Ovary (tissue), 9 donors: ENCODE measurements around the gene DPF3. TPM values are rescaled to one million over a fixed set of nuclear protein-coding genes. Genes with fewer than 3 reads are reported as not detected.

Experiments
- DNase-seq, 5 donors: peaks; one replicate each; pipeline ENCODE4 v3.0.0-alpha.2; 2019 to 2020
- H3K27ac ChIP-seq, 2 donors: fragments of 200-600 bp; one replicate each; pipeline versions ENCODE4 v1.5.1 to v1.8.0; 2019 to 2022
- H3K27me3 ChIP-seq: fragments of 200-600 bp; one replicate; pipeline ENCODE4 v1.8.0; 2022
- H3K36me3 ChIP-seq: fragments of 200-600 bp; sonication (generic); one replicate; pipeline ENCODE4 v1.5.1; 2019
- H3K4me1 ChIP-seq: one replicate; pipeline ENCODE4 v1.8.1; 2013; ENCODE audit warnings: mild to moderate bottlenecking, moderate library complexity; ENCODE audit not compliant: insufficient read depth
- H3K4me3 ChIP-seq: fragments of 200-600 bp; sonication (generic); one replicate; pipeline ENCODE4 v1.5.1; 2017
- H3K9me3 ChIP-seq, 2 donors: fragments of 200-600 bp in 1 of 2; sonication (generic) in 1 of 2; one replicate each; pipeline versions ENCODE4 v1.5.1 to v1.8.1; 2013 to 2019; ENCODE audit warnings: mild to moderate bottlenecking in 1 of 2, moderate library complexity in 1 of 2
- EP300 ChIP-seq: sonication (generic); formaldehyde crosslinking; IDR thresholded peaks from one replicate; pipeline ENCODE4 v1.6.1; 2017; ENCODE audit warnings: antibody characterized with exemption
- POLR2A ChIP-seq: fragments of 450-650 bp; IDR thresholded peaks from one replicate; pipeline ENCODE4 v1.6.1; 2017; ENCODE audit warnings: antibody characterized with exemption, mild to moderate bottlenecking, moderate library complexity
- WGBS, 3 donors: extraction: QIAGEN DNeasy Blood & Tissue Kit in 1 of 3; methylation state at CpG; one replicate each; pipeline versions ENCODE4 v1.1.5 to v1.1.7; 2013 to 2017; 5-methylcytosine and 5-hydroxymethylcytosine counted together
- intact Hi-C, 4 donors: fragments of 100-400 bp; cut with DNase I; formaldehyde crosslinking; loops; one replicate each; pipeline versions ENCODE4 v1.11.0 to v1.15.1; 2022 to 2023
- polyA plus RNA-seq, 2 donors: library from polyadenylated mRNA; stranded (reverse); fragments of 200-250 nt in 1 of 2; fragments of 350-450 nt in 1 of 2; fragmentation: Illumina TruSeq in 1 of 2; extraction: RNeasy Lipid Tissue Mini Kit (QIAGEN cat#74804) in 1 of 2; gene quantifications; one replicate each; pipeline ENCODE4 v1.2.3, GENCODE V29; 2013 to 2014
- total RNA-seq, 7 donors: library from RNA; depleted of rRNA in 2 of 7; stranded (reverse); fragments of >200 nt in 2 of 7; fragmentation: NEBNext Ultra II Directional in 3 of 7; extraction: Animal tissue kit (Norgen Biotek cat#: 25700) in 3 of 7; gene quantifications; one replicate each; pipeline versions ENCODE4 v1.1.0 to v1.2.4, GENCODE V29; 2016 to 2023
- TF ChIP-seq, protein P1 (sequence below), 3 donors: fragments of 450-650 bp in 2 of 3; fragments of 200-600 bp in 1 of 3; IDR thresholded peaks; one replicate each; pipeline versions ENCODE4 v1.5.1 to v1.8.0; 2016 to 2022; ENCODE audit warnings: antibody characterized with exemption in 3 of 3, mild to moderate bottlenecking in 1 of 3
- donor health status: DM: no; HTN: no; CAD: no; lungs with moderate emphysema.
- donor health status: DM: no; HTN: no; CAD: no.
- donor health status: Bipolar disorder and iron deficiency.
- donor health status: DM: yes; HTN: yes; CAD: no.
- donor health status: DM: no; HTN: no; CAD: no.
- donor health status: DM: yes; HTN: yes; CAD: no.

DPF3 gene
- total and polyA plus RNA-seq, 9 donors: 6.3 to 34.4 (median 21.9) TPM

DNA sequence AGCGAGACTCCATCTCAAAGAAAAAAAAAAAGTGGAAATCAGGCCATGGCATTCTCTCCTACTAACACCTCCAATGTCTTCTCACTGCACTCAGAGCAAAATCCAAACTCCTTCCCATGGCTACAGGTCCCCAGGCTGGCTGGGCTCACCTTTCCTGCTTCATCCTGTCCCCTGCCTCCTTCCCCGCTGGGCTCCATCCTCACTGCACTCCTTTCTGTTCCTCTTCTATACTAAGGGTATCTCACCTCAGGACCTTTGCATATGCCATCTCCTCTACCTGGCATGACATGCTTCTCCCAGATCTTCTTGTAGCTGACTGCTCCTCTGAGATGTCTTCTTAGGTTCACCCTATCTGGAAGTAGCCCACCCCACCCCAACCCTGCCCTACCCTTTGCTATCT lies 111.1 kb downstream of the DPF3 start:
- H3K9me3 ChIP-seq: no peaks in the 10 kb centered on the region
- H3K4me3 ChIP-seq: no peak overlapping the region
- H3K4me1 ChIP-seq: peaks cover 5% of the 10 kb centered on the region
- TF ChIP-seq EP300: no peak
- WGBS, 3 donors: 93 to 98% (median 97%) methylated on average over 2 of the region's 2 CpGs
- peak in 1 of 5 donors; percentile 3 for DNase-seq
- no peak overlapping the region for H3K27ac ChIP-seq
- intact Hi-C loops: loop anchor here in 1 of 4 donors (10.0 kb wide), 1 partner anchor 112 kb away; the partner anchor contains the start of gene DPF3
- H3K27me3 ChIP-seq: no peaks in the 10 kb centered on the region
- H3K36me3 ChIP-seq: no peaks in the 10 kb centered on the region

DNA sequence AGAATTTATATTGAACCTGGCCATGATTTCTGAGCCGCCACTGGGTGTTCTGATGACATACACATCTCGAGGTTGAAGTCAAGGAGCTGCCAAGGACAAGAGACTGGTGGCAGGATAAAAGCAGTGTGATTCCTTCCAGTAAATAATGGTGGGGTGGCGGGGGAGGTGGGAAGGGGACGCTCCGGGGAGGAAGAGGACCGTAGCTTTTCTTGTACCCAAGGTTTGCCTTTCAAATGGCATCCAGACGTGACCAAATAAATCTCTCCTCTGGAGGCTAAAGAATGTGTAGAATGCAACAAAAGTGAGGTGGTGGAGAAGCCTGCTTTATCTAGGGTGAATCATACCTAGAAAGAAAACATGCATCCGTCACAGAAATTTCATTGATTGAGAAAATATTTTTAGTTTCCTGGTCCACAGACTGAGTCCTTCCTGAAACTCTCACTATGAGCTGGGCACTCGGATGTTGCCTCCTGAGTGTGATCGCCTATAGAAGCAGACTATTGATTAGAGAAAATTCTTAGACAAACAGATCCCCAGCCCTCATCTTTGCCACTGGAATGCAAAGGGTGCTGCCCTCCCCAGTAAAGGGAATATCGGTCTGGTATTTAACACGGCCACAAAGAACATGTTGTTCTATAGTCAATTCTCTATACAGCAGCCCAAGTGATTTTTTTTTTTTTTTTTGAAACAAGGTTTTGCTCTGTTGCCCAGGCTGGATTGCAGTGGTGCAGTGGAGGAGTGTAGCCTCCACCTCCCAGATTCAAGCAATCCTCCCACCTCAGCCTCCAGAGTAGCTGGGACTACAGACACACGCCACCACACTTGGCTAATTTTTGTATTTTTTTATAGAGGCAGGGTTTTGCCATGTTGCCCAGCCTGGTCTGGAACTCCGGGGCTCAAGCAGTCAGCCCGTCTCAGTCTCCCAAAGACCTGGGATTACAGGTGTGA lies 112.1 kb downstream of the DPF3 start:
- TF ChIP-seq, protein P1, sequence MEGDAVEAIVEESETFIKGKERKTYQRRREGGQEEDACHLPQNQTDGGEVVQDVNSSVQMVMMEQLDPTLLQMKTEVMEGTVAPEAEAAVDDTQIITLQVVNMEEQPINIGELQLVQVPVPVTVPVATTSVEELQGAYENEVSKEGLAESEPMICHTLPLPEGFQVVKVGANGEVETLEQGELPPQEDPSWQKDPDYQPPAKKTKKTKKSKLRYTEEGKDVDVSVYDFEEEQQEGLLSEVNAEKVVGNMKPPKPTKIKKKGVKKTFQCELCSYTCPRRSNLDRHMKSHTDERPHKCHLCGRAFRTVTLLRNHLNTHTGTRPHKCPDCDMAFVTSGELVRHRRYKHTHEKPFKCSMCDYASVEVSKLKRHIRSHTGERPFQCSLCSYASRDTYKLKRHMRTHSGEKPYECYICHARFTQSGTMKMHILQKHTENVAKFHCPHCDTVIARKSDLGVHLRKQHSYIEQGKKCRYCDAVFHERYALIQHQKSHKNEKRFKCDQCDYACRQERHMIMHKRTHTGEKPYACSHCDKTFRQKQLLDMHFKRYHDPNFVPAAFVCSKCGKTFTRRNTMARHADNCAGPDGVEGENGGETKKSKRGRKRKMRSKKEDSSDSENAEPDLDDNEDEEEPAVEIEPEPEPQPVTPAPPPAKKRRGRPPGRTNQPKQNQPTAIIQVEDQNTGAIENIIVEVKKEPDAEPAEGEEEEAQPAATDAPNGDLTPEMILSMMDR (IDR thresholded peaks at IDR 0.05): no peak
- TF ChIP-seq EP300 (no peak), POLR2A (no peak)
- peaks cover 5% of the 10 kb centered on the region for H3K4me1 ChIP-seq
- no peak overlapping the region for H3K27ac ChIP-seq
- no peak for DNase-seq
- no peaks in the 10 kb centered on the region for H3K9me3 ChIP-seq
- no peaks in the 10 kb centered on the region for H3K36me3 ChIP-seq
- no peak overlapping the region for H3K4me3 ChIP-seq
- no peaks in the 10 kb centered on the region for H3K27me3 ChIP-seq
- intact Hi-C loops: loop anchor here in 1 of 4 donors (10.0 kb wide), 1 partner anchor 113 kb away; the partner anchor contains the start of gene DPF3
- WGBS, 3 donors: 66 to 76% (median 71%) methylated on average over 15 of the region's 15 CpGs

DNA sequence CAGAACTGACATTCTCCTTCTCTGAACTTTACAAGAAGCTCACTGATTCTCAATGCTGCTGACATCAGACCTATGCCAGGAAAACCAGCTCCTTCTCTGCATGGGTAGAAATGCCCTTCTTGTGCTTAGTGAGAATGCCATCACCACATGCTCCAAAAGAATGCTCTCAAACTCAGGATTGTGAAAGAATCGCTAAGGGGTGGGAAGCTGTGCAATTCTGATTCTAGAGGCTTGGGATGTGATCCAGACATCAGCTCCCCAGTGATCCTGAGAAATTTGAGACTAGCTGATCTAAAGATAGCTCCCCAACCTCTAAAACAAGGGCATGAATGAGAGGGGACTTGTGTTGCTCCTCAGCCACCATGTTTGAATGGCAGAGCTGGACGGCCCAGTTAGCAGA lies 113.2 kb downstream of the DPF3 start:
- Histone ChIP-seq H3K27me3 (no peaks in the 10 kb centered on the region), H3K36me3 (no peaks in the 10 kb centered on the region), H3K9me3 (no peaks in the 10 kb centered on the region), H3K4me1 (peaks cover 11% of the 10 kb centered on the region), H3K4me3 (no peak overlapping the region), H3K27ac (no peak overlapping the region)
- no peak for DNase-seq
- no peak for TF ChIP-seq POLR2A
- no peak for TF ChIP-seq EP300
- TF ChIP-seq, protein P1 (IDR thresholded peaks at IDR 0.05): no peak
- 72 to 79% (median 75%) methylated on average over 2 of the region's 2 CpGs for WGBS, 3 donors
- intact Hi-C loops: loop anchor here in 1 of 4 donors (10.0 kb wide), 1 partner anchor 114 kb away; the partner anchor contains the start of gene DPF3

DNA sequence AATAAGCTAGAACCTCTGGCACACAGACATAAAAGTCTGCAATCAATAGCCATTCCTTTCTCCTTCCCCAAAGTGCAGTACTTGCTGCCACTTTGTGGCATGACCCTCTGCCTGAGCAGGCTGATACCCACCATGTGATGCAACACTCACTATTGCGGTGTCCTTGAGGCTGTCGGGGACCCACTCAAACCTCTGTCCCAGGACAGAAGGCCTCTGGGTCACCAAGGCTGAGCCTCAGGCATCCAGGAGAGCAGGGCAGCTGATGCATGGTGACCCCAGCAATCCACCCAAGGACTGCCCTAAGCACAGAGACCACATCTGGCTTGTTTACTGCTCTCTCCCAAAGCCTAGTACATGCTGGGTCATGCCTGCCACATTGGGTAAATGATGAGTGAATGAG lies 114.2 kb downstream of the DPF3 start:
- Histone ChIP-seq H3K4me1 (peaks cover 13% of the 10 kb centered on the region), H3K36me3 (no peaks in the 10 kb centered on the region), H3K27me3 (no peaks in the 10 kb centered on the region), H3K9me3 (no peaks in the 10 kb centered on the region), H3K27ac (no peak overlapping the region), H3K4me3 (no peak overlapping the region)
- 79 to 93% (median 93%) methylated on average over 2 of the region's 2 CpGs for WGBS, 3 donors
- no peak for DNase-seq
- TF ChIP-seq, protein P1 (IDR thresholded peaks at IDR 0.05): no peak
- no peak for TF ChIP-seq EP300
- no peak for TF ChIP-seq POLR2A
- intact Hi-C loops: loop anchor here in 1 of 4 donors (10.0 kb wide), 1 partner anchor 115 kb away; the partner anchor contains the start of gene DPF3

DNA sequence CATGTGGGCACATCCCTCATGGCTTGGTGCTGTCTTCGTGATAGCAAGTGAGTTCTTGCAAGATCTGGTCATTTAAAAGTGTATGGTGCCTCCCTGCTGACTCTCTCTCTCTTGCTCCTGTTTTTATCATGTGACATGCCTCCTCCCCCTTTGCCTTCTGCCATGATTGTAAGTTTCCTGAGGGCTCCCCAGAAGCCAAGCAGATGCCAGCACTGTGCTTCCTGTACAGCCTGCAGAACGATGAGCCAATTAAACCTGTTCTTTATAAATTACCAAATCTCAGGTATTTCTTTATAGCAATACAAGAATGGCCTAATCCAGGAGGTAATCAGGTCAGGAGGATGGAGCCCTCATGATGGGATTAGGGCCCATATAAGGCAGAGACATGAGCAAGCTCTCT lies 116.3 kb downstream of the DPF3 start:
- H3K4me3 ChIP-seq: no peak overlapping the region
- peaks cover 14% of the 10 kb centered on the region for H3K4me1 ChIP-seq
- H3K27ac ChIP-seq: peak overlapping the region in 1 of 2 donors; percentile 55
- TF ChIP-seq, protein P1 (IDR thresholded peaks at IDR 0.05): no peak
- no peak for TF ChIP-seq POLR2A
- no peak for TF ChIP-seq EP300
- no peaks in the 10 kb centered on the region for H3K36me3 ChIP-seq
- H3K9me3 ChIP-seq: no peaks in the 10 kb centered on the region
- 91 to 96% (median 95%) methylated on average over 2 of the region's 2 CpGs for WGBS, 3 donors
- H3K27me3 ChIP-seq: no peaks in the 10 kb centered on the region
- intact Hi-C loops: no loop called here
- DNase-seq: no peak
